GM18499 (cell line): ENCODE data around the gene RHEX.

Experiments
- ATAC-seq: cut with Tn5 transposase; IDR thresholded peaks from one replicate; pipeline ENCODE4 v1.9.1; 2021; ENCODE audit warnings: moderate number of reproducible peaks; ENCODE audit not compliant: insufficient read depth, unreplicated experiment

RHEX gene

DNA sequence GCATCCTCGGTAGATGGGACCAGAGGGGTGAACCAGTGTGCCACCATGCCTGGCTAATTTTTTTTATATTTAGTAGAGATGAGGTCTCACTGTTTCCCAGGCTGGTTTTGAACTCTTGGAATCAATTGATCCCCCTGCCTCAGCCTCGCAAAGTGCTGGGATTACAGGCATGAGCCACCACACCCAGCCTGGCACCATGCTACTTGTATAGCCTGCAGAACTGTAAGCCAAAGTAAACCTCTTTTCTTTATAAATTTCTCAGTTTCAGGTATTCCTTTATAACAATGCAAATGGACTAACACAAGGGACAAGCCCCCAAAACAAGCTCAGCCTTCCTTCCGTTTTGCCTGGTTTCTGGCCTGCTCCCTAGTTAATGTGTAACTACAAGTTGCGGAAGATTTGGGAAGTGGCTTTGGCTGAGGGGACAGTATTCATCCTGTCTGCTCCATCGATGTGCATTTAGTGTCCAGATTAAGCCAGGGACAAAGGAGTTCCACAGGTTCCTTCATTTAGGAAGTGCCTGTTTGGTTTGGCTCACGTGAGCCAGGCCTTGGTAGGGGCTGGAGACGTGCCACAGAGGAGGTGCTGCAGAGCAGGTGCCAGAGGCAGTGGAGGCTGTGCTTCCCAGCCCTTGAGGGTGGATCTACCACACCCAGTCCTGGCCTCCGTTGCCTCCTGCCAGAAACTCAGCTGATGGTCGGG is 59.8 kb downstream of the RHEX start:
- no peak for ATAC-seq

DNA sequence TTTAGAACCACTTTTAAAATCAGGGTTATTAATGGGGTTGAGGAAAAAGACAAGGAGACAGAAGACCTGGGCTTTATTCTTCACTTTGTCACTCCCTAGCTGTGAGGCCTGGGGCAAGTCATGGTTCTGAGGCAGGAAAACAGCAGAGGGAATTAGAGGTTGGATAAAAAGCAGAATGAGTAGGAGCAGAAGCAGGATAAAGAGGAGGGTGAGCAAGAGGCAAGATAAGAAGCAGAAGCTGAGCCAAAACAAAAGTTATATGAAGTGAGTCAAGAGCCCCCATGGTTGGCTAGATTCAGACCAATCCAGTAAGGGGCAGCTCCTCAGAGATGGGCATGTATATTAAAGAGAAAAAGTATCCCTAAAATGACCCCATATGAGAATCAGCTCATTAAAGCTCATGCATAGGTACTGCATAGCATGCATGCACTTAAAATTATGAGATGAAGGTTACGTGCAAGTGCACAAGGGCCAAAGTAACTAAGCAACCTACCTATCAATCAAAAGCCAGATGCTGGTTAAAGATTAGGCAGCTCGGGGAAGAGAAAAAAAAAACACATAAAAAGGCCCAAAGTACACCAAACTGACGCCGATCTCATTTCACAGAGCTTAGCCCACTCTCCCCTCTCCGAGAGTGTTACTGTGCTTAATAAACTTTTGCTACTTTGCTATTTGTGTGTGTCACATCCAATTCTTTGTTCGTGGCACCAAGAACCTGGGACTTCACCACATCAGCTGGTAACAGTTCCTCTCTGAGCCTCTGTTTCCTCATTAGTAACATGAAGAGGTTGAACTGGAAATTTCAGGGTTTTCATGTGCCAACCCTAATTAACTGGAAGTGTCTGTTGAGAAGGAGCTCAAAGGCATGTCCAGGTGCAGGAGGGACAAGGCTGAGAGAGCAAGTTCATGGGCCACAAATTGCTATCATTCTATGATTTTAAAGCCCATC is 62.0 kb downstream of the RHEX start:
- no peak for ATAC-seq

DNA sequence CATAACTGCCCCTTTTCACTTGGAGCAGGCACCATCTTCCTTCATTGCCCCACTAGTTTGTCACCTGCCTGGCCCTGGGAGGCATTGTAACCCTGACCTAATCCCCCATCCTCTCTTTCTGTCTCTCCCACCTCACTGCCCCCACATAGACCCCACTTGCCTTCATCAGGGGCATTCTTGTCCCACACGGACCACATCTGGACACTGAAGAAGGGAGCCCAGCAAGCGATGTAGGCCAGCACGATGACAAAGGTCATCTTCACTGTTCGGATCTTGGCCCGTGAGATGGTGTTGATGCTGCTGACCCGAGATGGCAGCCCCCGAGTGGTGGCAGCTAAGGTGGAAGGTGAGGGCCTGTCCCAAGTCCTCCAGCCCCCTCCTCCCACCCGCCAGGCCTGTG is 62.8 kb downstream of the RHEX start:
- no peak for ATAC-seq

DNA sequence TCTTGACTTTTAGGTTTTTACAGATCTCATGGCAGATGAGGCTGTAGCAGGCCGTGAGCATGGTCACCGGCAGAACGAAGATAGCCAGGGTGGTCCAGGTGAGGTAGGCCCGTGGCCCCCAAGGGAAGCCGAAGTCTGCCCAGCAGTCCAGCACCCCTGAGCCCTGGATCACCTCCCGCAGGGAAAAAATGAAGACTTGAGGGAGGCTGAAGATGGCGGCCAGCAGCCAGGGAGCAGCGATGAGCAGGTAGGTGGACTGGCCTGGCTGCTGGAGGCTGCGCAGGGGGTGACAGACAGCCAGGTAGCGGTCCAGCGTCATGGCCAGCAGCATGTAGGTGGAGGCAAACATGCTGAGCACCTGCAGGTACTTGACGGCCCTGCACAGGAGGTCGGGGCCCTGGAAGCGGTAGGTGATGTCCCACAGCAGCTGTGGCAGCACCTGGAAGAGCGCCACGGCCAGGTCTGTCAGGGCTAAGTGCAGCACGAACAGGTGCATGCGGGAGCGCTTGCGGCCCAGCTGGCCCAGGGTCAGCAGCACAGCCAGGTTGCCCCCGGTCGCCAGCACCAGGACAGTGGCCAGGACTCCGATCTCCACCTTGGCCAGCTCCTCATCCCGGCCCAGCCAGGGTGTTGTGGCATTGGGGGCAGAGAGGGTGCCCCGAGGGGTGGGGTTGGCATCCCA is 63.4 kb downstream of the RHEX start:
- no peak for ATAC-seq

DNA sequence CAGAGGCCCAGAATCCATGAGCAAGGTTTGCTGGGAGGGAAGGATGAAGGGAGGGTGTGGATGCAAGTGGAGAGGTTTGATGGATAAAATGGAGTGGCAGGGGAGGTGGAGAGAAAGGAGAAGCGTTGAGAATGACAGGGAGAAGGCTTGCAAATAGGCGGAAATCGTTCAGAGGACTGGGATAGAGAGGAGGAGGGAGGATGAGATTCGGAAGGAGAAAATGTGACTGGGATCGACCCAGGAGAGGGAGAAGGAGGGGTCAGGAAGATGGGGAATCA is 63.8 kb downstream of the RHEX start:
- ATAC-seq, result no peak

DNA sequence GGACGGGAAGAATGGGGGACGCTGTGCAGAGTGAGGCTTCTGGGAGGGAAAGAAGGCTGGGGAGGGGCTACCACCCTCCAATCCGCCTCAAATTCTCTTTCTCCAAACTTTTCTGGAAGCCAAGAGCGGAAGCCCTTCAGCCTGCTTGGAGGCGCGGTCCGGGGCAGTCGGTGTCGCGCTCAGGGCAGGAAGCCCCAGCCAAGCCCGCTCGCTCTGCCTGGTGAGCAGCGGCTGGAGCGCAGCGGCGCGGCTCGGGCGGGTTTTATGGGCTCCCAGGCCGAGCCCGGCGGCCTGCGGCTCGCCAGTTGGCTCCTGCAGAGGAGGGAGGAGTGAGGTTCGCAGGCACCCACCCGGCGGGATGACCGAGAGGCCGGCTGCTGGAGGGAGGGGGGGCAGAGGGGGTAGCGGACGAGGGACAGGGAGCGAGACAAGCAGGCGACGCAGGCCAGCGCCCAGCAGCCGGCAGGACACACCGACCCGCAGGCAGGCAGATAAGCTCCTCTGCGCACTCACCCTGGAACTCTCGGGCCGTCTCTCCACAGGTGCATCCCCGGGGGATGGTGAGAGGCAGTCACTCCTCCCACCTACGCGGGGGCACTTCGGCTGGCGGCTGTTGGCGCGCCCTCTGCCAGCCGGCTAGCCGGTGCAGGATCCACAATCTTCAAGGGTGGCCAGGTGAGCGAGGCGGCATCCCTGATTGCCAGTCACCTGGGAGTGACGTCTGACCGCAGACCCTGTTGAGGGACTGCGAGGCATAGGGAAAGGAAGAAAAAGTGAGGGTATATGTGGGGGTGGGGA is 64.4 kb downstream of the RHEX start, which contains the start of gene AVPR1B:
TSS of gene AVPR1B (minus strand) at position 238 of the 798 bp plus-strand sequence. CDS start 498 bp downstream, outside the sequence.
- ATAC-seq, result no peak

DNA sequence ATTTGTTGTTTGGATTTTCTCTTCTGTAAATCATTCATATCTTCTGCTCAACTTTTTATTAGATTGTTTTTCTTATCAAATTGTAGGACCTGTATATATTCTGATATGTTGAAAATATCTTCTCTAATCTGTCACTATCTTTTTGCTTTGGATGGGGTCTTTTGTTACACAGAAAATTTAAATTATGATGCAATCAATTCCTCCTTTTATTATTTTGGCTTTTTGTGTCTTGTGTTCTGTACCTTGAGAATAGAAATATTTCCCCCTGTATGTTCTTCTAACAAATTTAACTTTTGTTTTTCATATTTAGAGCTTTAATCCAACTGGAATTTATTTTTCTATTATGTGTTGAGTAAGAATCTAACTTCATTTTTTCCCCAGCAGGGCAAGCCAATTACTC is 67.4 kb downstream of the RHEX start:
- ATAC-seq, result no peak

DNA sequence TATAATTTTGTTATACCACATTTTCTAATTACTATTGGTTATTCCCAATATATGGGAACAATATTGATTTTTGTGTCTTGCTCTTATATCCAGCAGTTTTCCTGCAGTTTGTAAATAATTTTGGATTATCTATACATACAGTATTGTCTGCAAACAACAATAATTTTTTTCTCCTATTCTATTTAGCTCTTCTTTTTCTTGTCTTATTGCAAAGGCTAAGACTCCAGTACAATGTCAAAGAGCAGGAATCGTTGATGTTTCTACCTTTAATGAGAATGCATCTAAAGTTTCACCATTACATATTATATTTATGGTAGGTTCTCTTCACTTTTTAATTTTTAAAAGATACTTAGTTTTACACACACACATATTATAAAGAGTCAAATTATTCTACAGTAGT is 68.3 kb downstream of the RHEX start:
- ATAC-seq, result no peak

DNA sequence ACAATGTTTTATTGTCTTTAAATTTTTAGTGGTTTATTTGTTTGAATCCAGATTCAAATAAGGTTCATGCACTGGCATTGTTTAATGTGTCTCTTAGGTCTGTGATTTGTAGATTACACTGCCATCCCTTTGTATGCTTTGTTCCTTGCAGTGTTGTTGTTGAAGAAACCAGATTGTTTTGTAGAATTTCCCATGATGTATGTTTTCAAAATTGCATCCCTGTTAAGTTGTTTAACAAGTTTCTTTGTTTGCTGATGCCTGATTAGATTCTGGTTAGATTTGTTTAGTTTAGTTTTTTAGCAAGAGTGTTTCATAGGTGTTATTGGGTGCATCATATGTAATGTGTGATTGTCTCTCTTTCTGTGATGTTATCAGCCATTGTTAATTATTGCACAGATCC is 69.7 kb downstream of the RHEX start:
- ATAC-seq, result no peak

DNA sequence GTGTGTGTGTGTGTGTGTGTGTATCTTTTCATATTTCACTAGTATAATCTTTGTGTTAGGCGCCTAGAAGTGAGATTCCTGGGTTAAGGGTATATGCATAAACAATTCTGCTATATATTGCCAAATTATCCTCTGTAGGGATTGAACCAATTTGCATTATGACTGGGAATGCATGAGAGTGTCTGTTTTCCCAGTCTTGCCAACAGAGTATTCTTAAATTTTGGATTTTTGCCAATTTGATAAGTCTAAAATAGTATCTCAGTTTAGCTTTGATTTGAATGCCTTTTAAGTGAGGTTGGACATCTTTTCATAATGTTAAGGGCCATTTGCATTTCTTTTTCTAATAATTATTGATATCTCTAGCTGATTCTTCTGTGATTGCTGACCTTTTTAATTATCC is 72.4 kb downstream of the RHEX start:
- ATAC-seq, result no peak

DNA sequence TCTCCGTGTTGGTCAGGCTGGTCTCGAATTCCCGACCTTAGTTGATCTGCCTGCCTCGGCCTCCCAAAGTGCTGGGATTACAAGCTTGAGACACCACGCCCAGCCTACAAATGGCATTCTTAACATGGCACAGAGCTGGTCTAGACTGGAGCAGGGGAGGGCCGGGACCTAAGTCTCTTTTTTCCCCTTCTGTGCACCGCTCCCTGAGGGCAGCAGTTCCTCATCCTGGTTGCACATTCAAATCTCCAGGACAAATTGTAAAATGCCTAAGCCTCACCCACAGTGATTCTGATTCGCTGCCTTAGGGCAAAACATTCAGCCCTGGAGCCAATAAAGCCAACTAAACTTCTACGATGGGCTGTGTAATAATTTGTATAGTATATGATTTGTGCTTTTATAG is 74.4 kb downstream of the RHEX start:
- ATAC-seq, result no peak

DNA sequence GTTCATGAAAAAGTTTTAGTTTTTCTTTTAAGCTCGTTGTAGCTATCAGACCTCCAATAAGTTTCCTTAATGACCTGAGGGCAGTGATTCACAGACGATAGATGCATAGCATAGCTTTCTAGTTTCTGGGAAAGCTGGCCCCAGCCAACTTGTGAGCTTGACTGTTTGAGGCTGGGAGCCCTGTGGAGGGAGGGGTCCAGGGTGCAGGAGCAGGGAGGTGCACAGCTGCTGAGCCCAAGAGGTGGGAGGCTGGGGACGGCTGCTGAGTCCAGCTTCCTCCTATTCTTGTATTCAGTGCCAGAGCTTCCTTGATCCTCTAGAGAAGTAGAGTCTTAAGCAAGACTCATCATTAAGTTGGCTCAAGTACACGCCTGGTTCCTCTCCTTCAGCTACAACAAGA is 75.2 kb downstream of the RHEX start:
- ATAC-seq, result no peak

DNA sequence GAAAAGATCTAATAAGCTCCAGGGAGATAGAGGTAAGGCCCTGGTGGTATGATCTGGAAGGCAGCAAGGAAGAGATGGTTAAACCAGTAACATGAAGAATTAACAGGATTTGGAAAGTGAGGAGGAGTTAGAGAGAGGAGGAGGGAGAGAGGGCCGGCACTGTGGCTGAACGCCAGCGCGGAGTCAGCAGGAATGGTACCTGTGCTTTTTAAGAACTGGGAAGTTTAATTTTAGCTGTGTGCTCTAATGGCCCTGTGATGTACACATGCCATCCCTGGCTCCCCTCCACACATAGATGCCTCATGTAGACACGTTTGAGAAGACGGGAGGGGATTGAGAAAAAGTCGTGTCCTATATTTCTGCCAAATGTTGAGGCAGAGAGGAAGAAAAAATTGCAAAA is 78.1 kb downstream of the RHEX start:
- ATAC-seq, result no peak

DNA sequence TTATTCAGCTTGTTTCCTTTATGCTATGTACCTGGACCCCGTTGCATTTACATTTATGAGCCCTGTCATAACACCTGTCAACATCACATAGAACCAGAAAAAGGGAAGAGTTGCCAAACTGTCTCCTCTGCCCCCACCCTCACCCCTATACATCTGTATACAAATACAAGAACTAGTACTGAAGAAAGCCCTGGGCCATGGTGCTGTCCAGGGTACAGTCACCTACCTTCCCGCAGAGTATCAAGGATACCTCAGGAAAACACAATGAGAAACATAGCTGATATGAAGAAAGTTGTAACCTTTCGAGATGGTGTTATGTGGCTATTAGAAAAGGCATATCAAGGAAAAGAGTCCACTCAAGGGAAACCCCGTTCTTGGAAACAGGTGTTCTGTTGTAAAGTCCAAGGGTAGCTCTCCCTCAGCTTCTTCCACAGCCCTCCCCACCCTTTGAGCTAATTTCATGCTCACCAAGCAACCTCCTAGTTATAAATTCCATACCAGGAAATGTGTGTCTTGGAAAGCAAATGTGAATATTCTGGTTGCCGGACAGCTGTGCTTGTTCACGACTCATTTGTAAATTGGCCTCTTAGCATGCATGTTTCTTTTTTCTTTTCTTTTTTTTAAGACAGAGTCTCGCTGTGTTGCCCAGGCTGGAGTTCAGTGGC is 80.9 kb downstream of the RHEX start:
- no peak for ATAC-seq

DNA sequence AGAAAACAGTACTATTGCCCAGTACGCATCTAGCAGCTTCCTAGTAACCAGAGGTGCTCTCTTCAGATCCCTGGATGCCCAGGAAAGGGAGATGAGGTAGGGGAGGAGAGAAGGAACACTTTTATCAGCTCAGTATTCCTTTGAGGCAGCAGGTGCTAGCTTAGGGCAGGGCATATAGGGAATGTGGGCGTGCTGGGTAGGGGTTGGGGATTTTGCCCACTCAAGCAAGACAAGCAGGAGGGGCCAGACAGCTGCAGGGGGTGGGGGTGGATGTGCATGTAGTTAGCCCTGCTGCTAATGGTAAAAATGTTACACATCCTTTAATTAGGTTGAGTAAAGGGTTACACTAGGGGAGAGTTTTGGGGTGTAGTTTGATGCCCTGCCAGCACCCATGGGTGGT is 82.3 kb downstream of the RHEX start:
- ATAC-seq, result no peak

DNA sequence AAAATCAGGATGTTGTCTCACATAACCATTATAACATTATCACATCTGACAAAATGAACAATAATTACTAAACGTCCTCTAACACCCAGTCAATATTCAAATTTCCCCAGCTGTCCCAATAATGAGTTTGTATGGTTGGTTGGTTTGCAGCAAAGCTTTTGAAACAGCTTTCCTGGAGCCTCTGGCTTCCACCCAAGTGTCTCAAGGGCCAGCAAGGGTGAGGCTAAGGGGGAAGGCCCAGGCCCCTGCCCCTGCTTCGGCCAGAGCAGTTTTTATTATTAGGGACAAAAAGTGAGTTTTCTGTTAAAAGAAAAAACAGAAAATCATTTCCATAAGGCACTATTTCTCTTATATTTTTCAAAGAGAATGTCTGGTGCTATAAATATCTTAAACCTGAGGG is 83.3 kb downstream of the RHEX start:
- no peak for ATAC-seq

DNA sequence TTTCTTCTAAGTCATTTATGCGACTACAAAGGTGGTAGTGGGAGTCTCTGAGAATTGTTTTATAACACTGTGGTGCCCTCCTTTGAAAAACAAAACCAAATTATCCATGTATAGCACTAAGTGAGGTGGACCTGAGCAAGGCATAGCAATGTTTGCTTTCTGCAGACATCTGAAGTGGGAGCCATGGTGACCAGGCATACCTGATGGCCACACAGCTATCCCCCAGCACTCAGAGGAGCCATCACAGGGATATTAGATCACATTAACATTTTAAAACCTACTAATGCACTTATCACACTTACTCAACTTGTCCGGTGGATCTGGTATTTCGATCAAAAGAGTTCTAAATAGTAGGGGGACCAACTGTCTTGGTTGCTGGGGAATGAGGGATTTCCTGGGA is 89.0 kb downstream of the RHEX start:
- ATAC-seq, result no peak

DNA sequence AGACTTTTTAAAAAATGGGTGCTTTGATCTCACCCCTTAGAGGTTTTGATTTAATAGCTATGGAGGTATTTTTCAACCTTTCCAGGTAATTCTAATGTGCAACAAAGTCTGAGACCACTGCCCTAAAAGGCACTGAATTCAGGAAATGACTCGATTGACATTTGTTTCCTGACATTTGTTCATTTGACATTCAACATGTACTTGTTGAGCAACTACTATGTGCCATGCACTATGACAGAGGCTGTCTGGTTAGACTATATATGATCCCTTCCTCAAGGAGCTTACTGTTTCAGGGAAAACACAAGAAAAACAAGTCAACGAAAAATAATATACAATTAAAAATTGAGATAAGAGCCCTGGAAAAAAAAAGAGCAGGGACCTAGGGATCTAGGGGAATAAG is 89.8 kb downstream of the RHEX start:
- ATAC-seq, result no peak

DNA sequence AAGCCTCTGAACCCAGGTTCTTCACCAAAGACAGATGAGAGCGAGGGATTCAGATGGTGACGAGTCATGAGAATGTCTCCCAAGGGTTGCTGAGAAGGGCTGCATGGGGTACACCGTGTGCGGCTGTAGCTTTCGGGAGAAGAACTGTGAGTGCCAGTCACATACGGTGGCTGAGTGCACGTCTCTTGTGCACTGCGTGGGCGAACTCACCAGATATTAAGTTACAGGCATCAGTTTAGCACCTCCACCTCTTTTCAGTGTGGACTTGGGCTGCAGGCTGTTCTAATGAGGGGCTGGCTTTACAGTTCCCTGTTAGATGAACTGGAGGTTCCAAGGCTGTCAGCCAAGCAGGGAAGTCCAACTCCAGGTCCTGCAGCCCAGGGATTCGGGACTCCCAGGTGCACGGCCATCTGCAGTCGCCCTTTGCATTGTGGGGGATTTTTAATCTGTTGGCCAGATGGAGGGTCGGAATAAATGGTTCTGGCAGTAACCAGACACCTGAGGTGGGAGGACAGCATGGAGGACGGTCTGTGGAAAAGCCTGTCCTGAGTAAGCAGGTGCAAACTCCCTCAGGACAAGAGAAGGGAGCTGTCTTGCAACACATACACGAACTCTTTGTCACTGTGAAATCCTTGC is 90.7 kb downstream of the RHEX start:
- ATAC-seq, result no peak

DNA sequence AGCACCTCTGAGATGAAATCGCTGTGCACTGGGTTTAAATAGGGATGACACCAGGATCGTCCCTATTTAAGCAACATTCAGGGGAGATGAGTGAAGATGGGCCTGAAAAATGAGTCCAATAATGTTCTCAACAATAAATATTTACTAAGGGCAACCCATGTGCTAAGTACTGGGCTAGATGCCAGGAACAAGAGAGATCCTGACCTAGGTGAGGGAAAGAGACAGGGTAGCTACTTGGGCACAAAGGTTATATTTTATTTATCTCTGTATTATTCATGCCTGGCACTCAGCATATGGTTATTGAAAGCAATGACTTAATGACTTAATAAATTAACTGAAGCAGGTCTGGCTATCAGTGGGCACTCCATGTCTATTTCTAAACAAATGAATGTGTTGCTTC is 91.6 kb downstream of the RHEX start:
- ATAC-seq, result no peak
